ENCODE measurements around the gene ADSS1.

- TF ChIP-seq, protein P1, sequence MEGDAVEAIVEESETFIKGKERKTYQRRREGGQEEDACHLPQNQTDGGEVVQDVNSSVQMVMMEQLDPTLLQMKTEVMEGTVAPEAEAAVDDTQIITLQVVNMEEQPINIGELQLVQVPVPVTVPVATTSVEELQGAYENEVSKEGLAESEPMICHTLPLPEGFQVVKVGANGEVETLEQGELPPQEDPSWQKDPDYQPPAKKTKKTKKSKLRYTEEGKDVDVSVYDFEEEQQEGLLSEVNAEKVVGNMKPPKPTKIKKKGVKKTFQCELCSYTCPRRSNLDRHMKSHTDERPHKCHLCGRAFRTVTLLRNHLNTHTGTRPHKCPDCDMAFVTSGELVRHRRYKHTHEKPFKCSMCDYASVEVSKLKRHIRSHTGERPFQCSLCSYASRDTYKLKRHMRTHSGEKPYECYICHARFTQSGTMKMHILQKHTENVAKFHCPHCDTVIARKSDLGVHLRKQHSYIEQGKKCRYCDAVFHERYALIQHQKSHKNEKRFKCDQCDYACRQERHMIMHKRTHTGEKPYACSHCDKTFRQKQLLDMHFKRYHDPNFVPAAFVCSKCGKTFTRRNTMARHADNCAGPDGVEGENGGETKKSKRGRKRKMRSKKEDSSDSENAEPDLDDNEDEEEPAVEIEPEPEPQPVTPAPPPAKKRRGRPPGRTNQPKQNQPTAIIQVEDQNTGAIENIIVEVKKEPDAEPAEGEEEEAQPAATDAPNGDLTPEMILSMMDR (conservative IDR thresholded peaks at IDR 0.05; ENCODE audit: low read length) = no peak
- no peak for TF ChIP-seq EZH2phosphoT487 (IDR thresholded peaks at IDR 0.05; ENCODE audit: borderline replicate concordance)
Measured at GRCh38 chr14:104706733-104707607, 17.1 kb upstream of the ADSS1 start.

All from Loucy (cell line).